G401 (cell line): ENCODE measurements around the gene APMAP. TPM values are rescaled to one million over a fixed set of nuclear protein-coding genes. Genes with fewer than 3 reads are reported as not detected.
A peak's percentile ranks its signal among the peaks of the same experiment; 100 is the strongest.

Source experiments
- DNase-seq: peaks from one replicate; pipeline ENCODE4 v3.0.0-alpha.2; 2015; ENCODE audit warnings: low spot score
- in situ Hi-C: cut with HindIII; loops from 2 replicates; pipeline ENCODE4 v1.10.0; 2016; ENCODE audit warnings: low sequenced_read_pairs, mixed read lengths
- total RNA-seq: library from RNA; depleted of rRNA; stranded (reverse); fragments of >200 nt; shearing (Covaris generic); gene quantifications from 2 replicates; pipeline ENCODE4 v1.2.3, GENCODE V29; 2014

Gene APMAP
- total RNA-seq, 1 experiment from 2014 or later = 94.6 TPM

GRCh38 chr20:25025986-25026605 lies 33.5 kb upstream of the APMAP start:
- in situ Hi-C loops = no loop called here
- DNase-seq = no peak

GRCh38 chr20:25025091-25025861 lies 32.7 kb upstream of the APMAP start:
- DNase-seq = no peak
- in situ Hi-C loops = no loop called here

- no peak for DNase-seq
- in situ Hi-C loops = no loop called here
Observed at GRCh38 chr20:25024171-25024570, 31.6 kb upstream of the APMAP start.

- in situ Hi-C loops = no loop called here
- DNase-seq = no peak
Observed at GRCh38 chr20:25023356-25023755, 30.8 kb upstream of the APMAP start.

GRCh38 chr20:25022680-25023079 lies 30.1 kb upstream of the APMAP start:
- DNase-seq = no peak
- in situ Hi-C loops = no loop called here

GRCh38 chr20:25021336-25021735 lies 28.8 kb upstream of the APMAP start:
- in situ Hi-C loops = no loop called here

GRCh38 chr20:25020901-25021301 lies 28.4 kb upstream of the APMAP start:
- peak; percentile 66 for DNase-seq
- in situ Hi-C loops = no loop called here

More at GRCh38 chr20:25021336-25021735, 28.8 kb upstream of the APMAP start:
- no peak for DNase-seq

GRCh38 chr20:25020345-25020744 lies 27.8 kb upstream of the APMAP start:
- in situ Hi-C loops = no loop called here
- no peak for DNase-seq

- no peak for DNase-seq
- in situ Hi-C loops = no loop called here
Observed at GRCh38 chr20:25019381-25020155, 27.0 kb upstream of the APMAP start.

GRCh38 chr20:25018841-25019240 lies 26.3 kb upstream of the APMAP start:
- in situ Hi-C loops = no loop called here
- DNase-seq = no peak

- in situ Hi-C loops = no loop called here
- no peak for DNase-seq
Observed at GRCh38 chr20:25018425-25018824, 25.9 kb upstream of the APMAP start.

- in situ Hi-C loops = no loop called here
- DNase-seq = no peak
Observed at GRCh38 chr20:25017257-25017803, 24.8 kb upstream of the APMAP start.

GRCh38 chr20:25016471-25016870 lies 23.9 kb upstream of the APMAP start:
- DNase-seq = no peak
- in situ Hi-C loops = no loop called here

- in situ Hi-C loops = no loop called here
- no peak for DNase-seq
Observed at GRCh38 chr20:25015986-25016385, 23.4 kb upstream of the APMAP start.

GRCh38 chr20:25014816-25015215 lies 22.3 kb upstream of the APMAP start:
- no peak for DNase-seq
- in situ Hi-C loops = no loop called here

GRCh38 chr20:25013478-25014380 lies 21.2 kb upstream of the APMAP start:
- in situ Hi-C loops = no loop called here
- no peak for DNase-seq

GRCh38 chr20:25012616-25013189 lies 20.2 kb upstream of the APMAP start:
- in situ Hi-C loops = no loop called here
- DNase-seq = no peak

GRCh38 chr20:25011831-25012241 lies 19.3 kb upstream of the APMAP start:
- DNase-seq = no peak
- in situ Hi-C loops = no loop called here

- DNase-seq = no peak
- in situ Hi-C loops = no loop called here
Observed at GRCh38 chr20:25011261-25011660, 18.7 kb upstream of the APMAP start.
